Prostate gland (tissue), 2 donors: Measurements from ENCODE around the gene SAMD5.

Experiments
- CTCF ChIP-seq, 4 experiments: fragments of 200-600 bp in 2 of 4; fragments of 450-650 bp in 2 of 4; sonication (generic) in 2 of 4; IDR thresholded peaks; 1 replicate in 3 of 4; 2 replicates in 1 of 4; pipeline ENCODE4 v1.5.1; 2016 to 2019; ENCODE audit warnings: antibody characterized with exemption in 4 of 4, mild to moderate bottlenecking in 2 of 4, moderate library complexity in 2 of 4
- POLR2A ChIP-seq: fragments of 450-650 bp; IDR thresholded peaks from one replicate; pipeline ENCODE4 v1.6.1; 2016; ENCODE audit warnings: antibody characterized with exemption, mild to moderate bottlenecking
- POLR2AphosphoS5 ChIP-seq: sonication (generic); formaldehyde crosslinking; IDR thresholded peaks from one replicate; pipeline ENCODE4 v1.6.1; 2017; ENCODE audit warnings: antibody characterized with exemption

- no peak for TF ChIP-seq POLR2AphosphoS5
- no peak for TF ChIP-seq CTCF (IDR thresholded peaks at IDR 0.05)
- TF ChIP-seq POLR2A = no peak
Measured at GRCh38 chr6:147582991-147583390, 74.5 kb downstream of the SAMD5 start.
